H9 (cell line): ENCODE data around the gene ABHD1. TPM values are rescaled to one million over a fixed set of nuclear protein-coding genes. Genes with fewer than 3 reads are reported as not detected.
"Not testable (repeated sequence)": the region's sequence is repeated elsewhere in the genome, so short reads cannot be mapped to it uniquely, and the experiment has no call there.

Experiments
- DNase-seq: peaks from one replicate; pipeline ENCODE4 v3.0.0-alpha.2; 2017
- H2AFZ ChIP-seq: one replicate; pipeline ENCODE4 v1.6.1; 2013; ENCODE audit warnings: mild to moderate bottlenecking, low read length, control low read depth, moderate library complexity
- H2AK5ac ChIP-seq: 2 replicates; pipeline ENCODE4 v1.6.1; 2013; ENCODE audit warnings: low read length, control low read depth, mixed read lengths; ENCODE audit not compliant: insufficient read length
- H2BK120ac ChIP-seq: one replicate; pipeline ENCODE4 v1.6.1; 2013; ENCODE audit warnings: low read depth, mild to moderate bottlenecking, low read length, control low read depth, inconsistent platforms; ENCODE audit not compliant: poor library complexity, severe bottlenecking
- H2BK12ac ChIP-seq: 2 replicates; pipeline ENCODE4 v1.6.1; 2013; ENCODE audit warnings: low read length, control low read depth, mixed read lengths, low read depth; ENCODE audit not compliant: insufficient read length
- H2BK15ac ChIP-seq: 2 replicates; pipeline ENCODE4 v1.6.1; 2013; ENCODE audit warnings: low read depth, low read length, control low read depth
- H2BK20ac ChIP-seq: one replicate; pipeline ENCODE4 v1.6.1; 2013; ENCODE audit warnings: low read depth, mild to moderate bottlenecking, low read length, control low read depth, inconsistent platforms; ENCODE audit not compliant: poor library complexity, severe bottlenecking
- H2BK5ac ChIP-seq: 2 replicates; pipeline ENCODE4 v1.6.1; 2013; ENCODE audit warnings: low read length, control low read depth, mixed read lengths; ENCODE audit not compliant: insufficient read length
- H3K14ac ChIP-seq: 2 replicates; pipeline ENCODE4 v1.6.1; 2013; ENCODE audit warnings: low read length, control low read depth; ENCODE audit not compliant: insufficient read depth
- H3K18ac ChIP-seq: 2 replicates; pipeline ENCODE4 v1.6.1; 2013; ENCODE audit warnings: low read depth, mild to moderate bottlenecking, mixed read lengths, low read length, control low read depth; ENCODE audit not compliant: insufficient read length
- H3K23ac ChIP-seq: 2 replicates; pipeline ENCODE4 v1.6.1; 2013; ENCODE audit warnings: low read length, control low read depth, mixed read lengths, low read depth; ENCODE audit not compliant: insufficient read length
- H3K23me2 ChIP-seq: 2 replicates; pipeline ENCODE4 v1.6.1; 2013; ENCODE audit warnings: low read depth, mild to moderate bottlenecking, mixed read lengths, low read length, control low read depth; ENCODE audit not compliant: insufficient read length, poor library complexity, severe bottlenecking
- H3K27ac ChIP-seq: 2 replicates; pipeline ENCODE4 v1.5.1; 2013; ENCODE audit warnings: low read length, control low read depth, mixed read lengths, low read depth; ENCODE audit not compliant: insufficient read length
- H3K27me3 ChIP-seq: 2 replicates; pipeline ENCODE4 v1.6.1; 2013; ENCODE audit warnings: low read length, control low read depth, inconsistent platforms; ENCODE audit not compliant: insufficient read depth
- H3K4ac ChIP-seq: 2 replicates; pipeline ENCODE4 v1.6.1; 2013; ENCODE audit warnings: low read depth, mild to moderate bottlenecking, control low read depth, inconsistent platforms, low read length, moderate library complexity
- H3K4me1 ChIP-seq: 2 replicates; pipeline ENCODE4 v1.6.1; 2013; ENCODE audit warnings: low read length, control low read depth, inconsistent platforms; ENCODE audit not compliant: insufficient read depth
- H3K4me2 ChIP-seq: 2 replicates; pipeline ENCODE4 v1.6.1; 2013; ENCODE audit warnings: low read length, control low read depth, mixed read lengths; ENCODE audit not compliant: insufficient read length, insufficient read depth
- H3K56ac ChIP-seq: 2 replicates; pipeline ENCODE4 v1.6.1; 2013; ENCODE audit warnings: low read depth, mild to moderate bottlenecking, mixed read lengths, low read length, control low read depth; ENCODE audit not compliant: insufficient read length
- H3K79me1 ChIP-seq: 2 replicates; pipeline ENCODE4 v1.6.1; 2013; ENCODE audit warnings: low read depth, mild to moderate bottlenecking, moderate library complexity, low read length, control low read depth, inconsistent platforms; ENCODE audit not compliant: insufficient read depth, poor library complexity, severe bottlenecking
- H3K79me2 ChIP-seq: 2 replicates; pipeline ENCODE4 v1.6.1; 2013; ENCODE audit warnings: low read length, control low read depth, inconsistent platforms; ENCODE audit not compliant: insufficient read depth
- H3K9ac ChIP-seq: 2 replicates; pipeline ENCODE4 v1.6.1; 2013; ENCODE audit warnings: low read length, control low read depth, mixed read lengths; ENCODE audit not compliant: insufficient read length; ENCODE audit errors: extremely low read depth
- H3K9me3 ChIP-seq: one replicate; pipeline ENCODE4 v1.6.1; 2013; ENCODE audit warnings: low read depth, low read length, inconsistent platforms; ENCODE audit not compliant: control insufficient read depth
- H3T11ph ChIP-seq: one replicate; pipeline ENCODE4 v1.6.1; 2013; ENCODE audit warnings: mild to moderate bottlenecking, low read length, control low read depth, inconsistent platforms
- H4K20me1 ChIP-seq: one replicate; pipeline ENCODE4 v1.6.1; 2013; ENCODE audit not compliant: control insufficient read depth, insufficient read length, insufficient read depth
- H4K5ac ChIP-seq: 2 replicates; pipeline ENCODE4 v1.6.1; 2013; ENCODE audit warnings: low read depth, mild to moderate bottlenecking, mixed read lengths, low read length, control low read depth; ENCODE audit not compliant: insufficient read length
- H4K8ac ChIP-seq: replicated peaks from 2 replicates; pipeline ENCODE4 v1.6.1; 2013; ENCODE audit warnings: low read length, control low read depth, mixed read lengths, low read depth; ENCODE audit not compliant: insufficient read length
- H4K91ac ChIP-seq: 2 replicates; pipeline ENCODE4 v1.6.1; 2013; ENCODE audit warnings: low read depth, mild to moderate bottlenecking, moderate library complexity, mixed read lengths, low read length, control low read depth; ENCODE audit not compliant: insufficient read length
- H3K27ac Mint-ChIP-seq, 3 experiments: 2 replicates in 2 of 3; 3 replicates in 1 of 3; pipeline ENCODE4 v1.8.0; 2020 to 2021; ENCODE audit warnings: mixed read lengths in 3 of 3, mild to moderate bottlenecking in 1 of 3, moderate library complexity in 1 of 3
- H3K27me3 Mint-ChIP-seq: 2 replicates; pipeline ENCODE4 v1.8.0; 2021; ENCODE audit warnings: low read depth, mild to moderate bottlenecking, moderate library complexity, mixed read lengths
- H3K36me3 Mint-ChIP-seq, 3 experiments: 2 replicates in 2 of 3; 3 replicates in 1 of 3; pipeline ENCODE4 v1.8.0; 2020 to 2021; ENCODE audit warnings: low read depth in 3 of 3, mixed read lengths in 3 of 3; ENCODE audit not compliant: insufficient read depth in 1 of 3
- H3K4me1 Mint-ChIP-seq, 2 experiments: 2 replicates each; pipeline ENCODE4 v1.8.0; 2020; ENCODE audit warnings: mixed read lengths in 2 of 2
- H3K4me3 Mint-ChIP-seq, 2 experiments: 2 replicates in 1 of 2; 3 replicates in 1 of 2; pipeline ENCODE4 v1.8.0; 2020 to 2021; ENCODE audit warnings: mild to moderate bottlenecking in 2 of 2, mixed read lengths in 2 of 2, moderate library complexity in 1 of 2
- H3K9me3 Mint-ChIP-seq, 2 experiments: 2 replicates in 1 of 2; 3 replicates in 1 of 2; pipeline ENCODE4 v1.8.0; 2020; ENCODE audit warnings: mild to moderate bottlenecking in 2 of 2, mixed read lengths in 2 of 2, moderate library complexity in 1 of 2
- CTCF ChIP-seq: fragments of 200-600 bp; sonication (generic); conservative IDR thresholded peaks from 3 replicates; pipeline ENCODE4 v1.8.0; 2021; ENCODE audit warnings: antibody characterized with exemption, mild to moderate bottlenecking
- WGBS: extraction: QIAGEN DNeasy Blood & Tissue Kit; methylation state at CpG from one replicate; pipeline ENCODE4 v1.1.7; 2013; ENCODE audit warnings: missing lambda C conversion rate, low lambda C conversion rate, mixed read lengths; ENCODE audit not compliant: insufficient read length; ENCODE audit errors: extremely low coverage; 5-methylcytosine and 5-hydroxymethylcytosine counted together
- total RNA-seq: library from RNA; stranded (reverse); gene quantifications from 2 replicates; pipeline ENCODE4 v1.2.1, GENCODE V29; 2021

The ABHD1 gene
- total RNA-seq, 1 experiment from 2014 or later, result 0.31 TPM

- Histone ChIP-seq H3T11ph (no peak overlapping the region), H3K56ac (no peak overlapping the region), H2BK20ac (no peak overlapping the region), H4K5ac (no peak overlapping the region), H3K79me1 (no peaks in the 10 kb centered on the region), H3K23me2 (no peaks in the 10 kb centered on the region), H3K4ac (no peak overlapping the region), H2BK12ac (no peak overlapping the region), H2AK5ac (no peak overlapping the region), H4K8ac (no peak overlapping the region), H3K4me1 (no peaks in the 10 kb centered on the region), H3K4me2 (no peak overlapping the region), H3K18ac (no peak overlapping the region), H2BK15ac (no peak overlapping the region), H2AFZ (no peak overlapping the region), H3K79me2 (no peaks in the 10 kb centered on the region), H3K9ac (no peak overlapping the region), H3K9me3 (no peaks in the 10 kb centered on the region), H4K20me1 (no peaks in the 10 kb centered on the region), H2BK120ac (no peak overlapping the region), H3K27me3 (no peaks in the 10 kb centered on the region), H3K27ac (no peak overlapping the region), H4K91ac (no peak overlapping the region), H3K23ac (no peak overlapping the region), H2BK5ac (no peak overlapping the region), H3K14ac (no peak overlapping the region)
- no CpG with 5 or more reads among the region's 3 CpGs for WGBS
- no peak overlapping the region for H3K27ac Mint-ChIP-seq
- no peak for DNase-seq
- peaks cover 7% of the 10 kb centered on the region for H3K27me3 Mint-ChIP-seq
- H3K4me3 Mint-ChIP-seq, result no peak overlapping the region
- no peaks in the 10 kb centered on the region for H3K36me3 Mint-ChIP-seq
- TF ChIP-seq CTCF, result no peak
- peaks cover 0 to 6% of the 10 kb centered on the region in 2 experiments; a peak in 2 of 4 replicates for H3K4me1 Mint-ChIP-seq
- no peaks in the 10 kb centered on the region for H3K9me3 Mint-ChIP-seq
Measured at GRCh38 chr2:27109083-27109482, 14.5 kb upstream of the ABHD1 start.

GRCh38 chr2:27110603-27111352, 12.8 kb upstream of the ABHD1 start:
- not testable (repeated sequence) for H3K36me3 Mint-ChIP-seq, H3K4me1 Mint-ChIP-seq, H2BK120ac ChIP-seq, H3K23ac ChIP-seq, H3K79me2 ChIP-seq, H2BK12ac ChIP-seq, H3K9me3 ChIP-seq, H2BK20ac ChIP-seq, H4K91ac ChIP-seq, H4K8ac ChIP-seq, H3K27me3 ChIP-seq, H2AFZ ChIP-seq, H3K14ac ChIP-seq, H3K23me2 ChIP-seq, H4K5ac ChIP-seq, H3K4me2 ChIP-seq, DNase-seq, H3K4ac ChIP-seq, H3K4me3 Mint-ChIP-seq, H4K20me1 ChIP-seq, H2BK15ac ChIP-seq, H3T11ph ChIP-seq, H3K4me1 ChIP-seq, H3K18ac ChIP-seq, H3K79me1 ChIP-seq, H3K9me3 Mint-ChIP-seq, H3K56ac ChIP-seq, H3K27me3 Mint-ChIP-seq, H3K9ac ChIP-seq, H2BK5ac ChIP-seq, H2AK5ac ChIP-seq, H3K27ac ChIP-seq
- no CpG with 5 or more reads among the region's 24 CpGs for WGBS
- peak overlapping the region in 1 of 3 experiments; percentile 18; a peak in 2 of 7 replicates for H3K27ac Mint-ChIP-seq
